AG09319 (cell line): ENCODE results near the gene CACNA1I.
"Not testable (repeated sequence)": the region's sequence is repeated elsewhere in the genome, so short reads cannot be mapped to it uniquely, and the experiment has no call there.

Experiments used
- DNase-seq: peaks from one replicate; pipeline ENCODE4 v3.0.0-alpha.2; 2010; ENCODE audit warnings: low read depth; ENCODE audit errors: extremely low read depth
- CTCF ChIP-seq: IDR thresholded peaks from 2 replicates; pipeline ENCODE4 v1.5.1; 2011; ENCODE audit warnings: low read depth, mild to moderate bottlenecking, inconsistent platforms, low read length, moderate library complexity

CACNA1I gene

GRCh38 chr22:39570665-39571064 lies at the start of gene CACNA1I:
Gene CACNA1I, plus strand, starts transcription at chr22:39570753. Its CDS starts 0 bp downstream, at chr22:39570753.
- no peak for DNase-seq
- no peak for TF ChIP-seq CTCF

- DNase-seq, result peak; percentile 53
These were observed 49.3 kb upstream of the CACNA1I start for GRCh38 chr22:39521106-39521885.

GRCh38 chr22:39522091-39522490 lies 48.5 kb upstream of the CACNA1I start:
- DNase-seq, result not testable (repeated sequence)

GRCh38 chr22:39522567-39523300 lies 47.8 kb upstream of the CACNA1I start:
- TF ChIP-seq CTCF, result no peak
- no peak for DNase-seq

GRCh38 chr22:39524089-39524752 lies 46.3 kb upstream of the CACNA1I start:
- no peak for TF ChIP-seq CTCF
- DNase-seq, result no peak

- TF ChIP-seq CTCF, result no peak
- no peak for DNase-seq
These were observed 45.5 kb upstream of the CACNA1I start for GRCh38 chr22:39524753-39525657.

- no peak for DNase-seq
These were observed 44.9 kb upstream of the CACNA1I start for GRCh38 chr22:39525658-39525975.

More at GRCh38 chr22:39525658-39525975, 44.9 kb upstream of the CACNA1I start:
- TF ChIP-seq CTCF, result no peak
